Activated naive CD4-positive, alpha-beta T cell treated with Interleukin-2 at 50 U/mL for 16 hours (primary cell): ENCODE data around the gene CD1D.
"Not testable (repeated sequence)": the region's sequence is repeated elsewhere in the genome, so short reads cannot be mapped to it uniquely, and the experiment has no call there.

Experiments
- DNase-seq: peaks from one replicate; pipeline ENCODE4 v3.0.0-alpha.2; 2020

Gene CD1D

DNA sequence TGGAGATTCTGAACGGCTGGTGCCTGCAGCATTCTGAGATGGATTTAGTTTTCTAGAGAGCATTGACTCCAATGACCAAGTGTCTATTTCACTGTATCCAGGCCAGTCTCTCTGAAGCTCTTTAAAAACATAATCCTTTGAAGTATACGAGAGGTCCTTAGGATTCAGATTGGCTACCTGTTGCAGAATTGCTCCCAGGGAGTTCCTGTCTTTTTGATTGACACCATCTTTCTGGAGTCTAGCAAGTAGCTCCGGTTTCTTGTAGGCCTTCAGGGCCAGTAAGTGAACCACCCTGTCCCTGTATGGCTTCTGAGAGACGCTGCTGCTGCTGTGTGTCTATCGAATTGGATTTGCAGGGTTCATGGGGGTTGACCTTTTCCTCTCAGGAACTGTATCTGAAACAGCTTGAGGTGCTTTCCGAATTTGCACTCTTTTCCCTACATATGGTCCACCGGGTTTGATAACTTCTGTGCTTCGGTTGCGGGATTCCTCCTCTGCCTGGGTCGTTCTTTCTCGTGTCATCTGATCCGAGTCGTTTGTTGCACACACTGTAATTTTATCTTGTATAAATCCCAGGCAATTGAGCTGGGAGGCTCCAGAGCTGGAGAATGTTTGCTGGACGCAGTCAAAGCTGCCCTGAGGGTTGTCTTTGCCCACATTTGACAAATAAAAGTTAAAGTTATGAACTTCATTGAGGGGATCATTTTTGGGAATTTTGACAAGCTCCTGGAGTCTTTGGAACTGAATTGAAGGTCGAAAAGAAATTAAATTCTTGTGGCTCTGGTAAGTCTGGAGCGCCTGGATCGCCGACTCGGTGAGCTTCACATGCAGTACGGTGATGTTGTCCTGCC is 3.6 kb upstream of the CD1D start:
- DNase-seq = not testable (repeated sequence)

DNA sequence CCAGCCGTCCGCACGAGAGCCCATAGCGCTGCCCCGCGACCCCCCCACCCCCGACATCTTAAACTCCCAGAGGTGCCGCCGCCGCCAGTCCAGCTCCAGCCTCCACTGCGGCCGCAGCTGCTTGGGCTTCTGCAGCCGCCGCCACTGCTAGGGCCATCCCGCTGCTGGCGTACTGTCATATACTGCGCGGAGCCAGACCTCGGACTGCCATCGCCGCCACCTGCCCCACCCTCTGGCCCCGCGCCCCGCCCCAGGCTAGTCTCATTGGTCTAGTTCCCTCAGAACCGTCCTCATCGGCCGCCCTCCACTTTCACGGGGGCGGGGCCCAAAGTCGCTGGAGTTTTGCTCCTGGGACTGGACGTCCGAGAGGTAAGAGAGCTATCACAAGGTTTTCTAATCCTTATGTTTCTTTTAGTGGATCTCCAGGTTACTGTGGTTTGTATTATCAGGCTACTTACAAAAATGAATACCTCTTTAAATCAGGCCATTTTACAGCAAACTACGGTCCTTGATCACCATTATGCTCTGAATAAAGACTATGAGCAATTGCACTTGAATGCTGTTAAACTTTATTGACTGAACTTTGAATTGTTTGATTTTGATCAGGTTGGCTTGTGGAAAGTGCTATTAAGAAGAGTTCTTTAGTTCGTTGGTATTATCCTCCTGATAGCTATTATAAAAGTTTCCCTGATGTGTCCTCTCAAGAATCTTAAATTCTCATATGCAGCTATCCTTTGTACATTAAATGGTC is 2.8 kb upstream of the CD1D start:
- DNase-seq = peak; percentile 12

DNA sequence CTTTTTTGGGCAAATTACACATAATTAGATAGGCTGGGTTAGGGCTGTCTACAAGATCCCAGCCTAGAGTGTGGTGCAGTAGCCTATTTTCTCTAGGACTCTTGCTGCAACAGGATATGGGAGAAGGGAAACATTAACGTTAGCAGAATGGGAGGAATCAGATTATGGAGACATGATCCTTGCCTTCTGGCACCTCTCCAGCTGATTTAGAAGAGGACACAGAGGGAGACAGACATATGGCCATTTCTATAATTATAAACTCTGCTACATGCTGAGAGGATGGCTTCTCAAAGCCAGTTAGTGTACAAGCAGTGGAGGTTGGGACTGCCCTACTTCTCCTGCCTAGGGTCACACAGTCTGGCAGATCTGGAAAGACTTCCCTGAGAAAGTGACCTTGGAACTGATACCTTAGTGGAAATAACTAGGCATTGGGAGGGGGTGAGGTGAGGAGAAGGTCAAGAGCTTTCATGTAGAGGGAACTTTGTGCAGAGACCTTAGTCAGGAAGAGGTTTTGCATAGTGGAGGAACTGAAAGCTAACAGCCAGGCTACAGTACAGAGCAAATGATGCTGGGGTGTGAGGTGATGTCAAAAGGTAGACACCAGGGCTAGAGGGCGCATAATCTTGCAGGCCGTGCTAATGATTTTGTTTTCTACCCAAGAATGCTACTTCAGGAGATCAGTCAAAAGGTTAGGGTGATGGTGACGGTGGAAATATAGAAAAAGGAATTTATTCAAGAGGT is 1.2 kb upstream of the CD1D start:
- DNase-seq = no peak

DNA sequence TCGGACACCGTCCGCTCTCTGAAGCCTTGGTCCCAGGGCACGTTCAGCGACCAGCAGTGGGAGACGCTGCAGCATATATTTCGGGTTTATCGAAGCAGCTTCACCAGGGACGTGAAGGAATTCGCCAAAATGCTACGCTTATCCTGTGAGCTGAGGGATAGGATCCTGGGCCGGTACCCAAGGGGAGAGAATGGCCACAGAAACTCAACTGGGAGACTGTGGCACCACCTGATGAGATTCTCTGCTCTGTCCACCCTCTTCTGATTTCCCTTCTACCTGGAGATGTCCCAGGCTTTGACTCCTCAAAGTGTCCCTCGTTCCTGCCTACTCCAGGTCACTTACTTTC is 855 bp downstream of the CD1D start:
- DNase-seq = no peak

DNA sequence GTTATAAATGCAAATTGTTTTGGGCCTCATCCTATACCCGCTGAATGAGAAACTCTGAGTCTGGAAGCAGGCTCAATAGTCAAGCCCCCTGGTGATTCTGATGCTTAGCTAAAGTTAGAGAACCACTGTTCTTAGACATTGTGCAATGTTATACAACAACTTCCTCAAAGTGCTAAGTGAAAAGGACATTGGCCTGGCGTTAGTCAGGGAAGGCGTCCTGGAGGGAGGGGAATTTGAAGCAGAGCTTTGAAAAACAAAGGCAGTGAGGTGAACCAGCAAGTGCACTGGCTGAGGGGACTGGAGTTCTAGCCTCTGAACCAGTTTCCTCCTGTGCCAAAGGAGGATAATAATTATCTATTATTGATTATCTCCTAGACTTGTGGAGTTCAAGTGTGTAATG is 5.1 kb downstream of the CD1D start:
- no peak for DNase-seq

DNA sequence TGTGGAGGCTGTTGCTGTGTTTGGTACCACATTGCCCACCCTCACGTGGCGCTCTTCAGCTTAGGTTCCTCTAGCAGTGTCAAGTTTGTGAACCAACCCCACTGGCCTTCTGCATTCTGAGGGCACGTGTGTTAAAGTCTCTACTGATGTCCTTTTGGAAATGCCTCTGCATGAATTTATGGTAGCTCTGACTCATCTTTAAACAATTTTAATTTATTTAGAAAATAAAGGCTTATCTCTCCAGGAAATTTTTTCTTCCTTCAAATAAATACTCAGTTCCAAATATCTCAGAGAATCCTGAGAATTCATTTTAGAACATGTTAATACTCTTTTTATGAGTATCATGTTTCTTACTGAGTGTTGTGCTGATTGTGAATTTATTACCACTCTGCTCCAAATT is 5.5 kb downstream of the CD1D start:
- no peak for DNase-seq

DNA sequence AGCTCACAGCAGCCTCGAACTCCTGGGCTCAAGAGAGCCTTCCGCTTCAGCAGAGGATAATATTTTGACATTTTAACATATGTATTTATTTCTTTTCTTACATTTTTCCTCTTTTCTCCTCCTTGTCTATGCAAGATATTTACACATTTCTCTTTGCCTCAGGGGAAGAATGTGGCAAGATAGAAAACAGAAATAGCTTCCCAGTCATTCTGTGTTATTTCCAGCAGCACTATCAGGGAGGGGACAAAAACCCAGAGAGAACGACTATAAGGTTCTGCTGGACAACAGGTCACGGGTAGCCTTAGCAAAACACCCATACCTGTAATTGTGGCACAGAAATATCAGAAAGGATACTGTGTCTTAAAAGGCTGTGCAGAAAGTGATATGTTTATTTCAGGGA is 7.9 kb downstream of the CD1D start:
- DNase-seq = no peak

DNA sequence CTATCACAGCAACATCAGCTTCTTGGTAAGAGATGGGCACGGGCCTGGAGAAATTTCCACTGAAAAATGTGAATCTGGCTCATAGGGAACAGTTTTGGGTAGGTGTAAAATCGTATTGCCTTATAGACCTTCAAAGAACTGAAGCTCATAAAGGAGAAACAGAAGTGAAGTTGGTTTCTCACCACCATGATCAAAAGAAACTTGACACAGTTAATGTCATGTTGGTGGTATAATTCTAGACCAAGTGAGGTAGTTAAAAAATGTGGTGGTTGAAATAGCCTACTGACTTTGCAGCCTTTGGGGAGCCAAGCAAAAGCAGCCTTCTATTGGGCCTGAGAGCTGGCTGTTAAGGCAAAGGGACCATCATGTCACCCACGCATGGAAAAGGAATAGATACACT is 8.9 kb downstream of the CD1D start:
- no peak for DNase-seq

DNA sequence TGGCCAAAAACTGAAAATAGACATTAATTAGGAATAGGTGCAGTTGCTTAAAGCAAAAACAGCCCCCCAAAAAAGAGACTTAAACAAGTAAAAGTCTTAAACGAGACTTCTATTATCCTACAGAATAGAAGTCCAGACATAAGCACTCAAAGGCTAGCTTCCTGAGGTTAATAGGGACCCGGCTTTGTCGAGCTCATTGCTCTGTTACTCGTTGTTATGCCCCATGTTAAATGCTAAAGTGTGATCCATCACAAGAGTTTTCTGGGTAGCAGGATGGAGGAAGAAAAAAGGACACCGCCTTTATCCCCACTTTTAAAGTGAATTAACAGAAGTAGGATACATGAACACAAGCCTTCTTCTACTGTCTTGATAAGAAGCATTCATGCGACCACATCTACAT is 10.6 kb downstream of the CD1D start:
- no peak for DNase-seq

DNA sequence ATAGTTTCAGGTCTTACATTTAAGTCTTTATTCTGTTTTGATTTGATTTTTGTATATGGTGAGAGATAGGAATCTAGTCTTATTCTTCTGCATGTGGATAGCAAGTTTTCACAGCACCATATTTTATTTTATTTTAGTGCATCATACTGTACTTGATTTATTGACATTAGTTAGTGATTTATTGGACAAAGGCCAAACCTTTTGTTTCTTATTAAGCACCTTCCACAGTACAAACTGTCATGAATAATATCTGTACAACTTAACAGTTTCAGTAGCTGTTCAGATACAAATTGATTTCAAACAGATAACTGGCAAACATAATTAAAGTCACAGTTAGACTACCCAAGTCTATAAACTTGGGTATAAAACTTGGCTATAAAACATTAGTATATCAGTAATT is 15.8 kb downstream of the CD1D start:
- no peak for DNase-seq

DNA sequence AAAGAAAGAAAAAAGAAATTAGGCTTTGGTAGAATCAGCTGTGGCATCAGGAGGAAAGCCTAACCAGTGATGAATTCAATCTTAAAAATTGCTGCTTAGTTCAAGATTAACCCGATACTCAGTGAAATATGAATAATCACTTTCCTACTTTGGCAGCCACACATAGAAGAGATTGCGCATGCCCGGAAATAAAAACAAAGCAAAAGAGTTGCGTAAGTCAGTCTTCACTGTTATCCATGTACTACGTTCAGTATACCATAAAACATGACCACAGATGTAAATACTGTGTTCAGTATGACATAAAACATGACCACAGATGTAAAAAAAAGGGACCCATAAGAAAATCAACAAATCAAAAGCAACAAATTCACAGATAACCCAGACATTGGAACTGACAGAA is 19.2 kb downstream of the CD1D start:
- DNase-seq = no peak

DNA sequence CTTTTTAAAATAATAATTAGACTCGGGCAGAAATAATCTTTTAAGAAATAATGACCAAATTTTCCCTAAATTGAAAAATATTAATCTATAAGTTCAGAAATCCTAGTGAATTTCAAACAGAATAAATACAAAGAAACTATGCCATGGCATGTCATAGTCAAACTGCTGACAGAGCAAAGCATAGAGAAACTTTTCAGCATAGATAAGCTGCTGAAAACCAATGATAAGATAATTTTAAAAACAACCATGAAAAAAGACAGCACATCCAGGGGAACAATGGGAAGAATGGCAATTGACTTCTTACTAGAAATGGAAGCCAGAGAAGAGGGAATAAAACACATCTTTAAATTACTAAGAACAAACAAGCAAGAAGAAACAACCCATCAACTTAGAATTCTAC is 19.8 kb downstream of the CD1D start:
- DNase-seq = no peak

DNA sequence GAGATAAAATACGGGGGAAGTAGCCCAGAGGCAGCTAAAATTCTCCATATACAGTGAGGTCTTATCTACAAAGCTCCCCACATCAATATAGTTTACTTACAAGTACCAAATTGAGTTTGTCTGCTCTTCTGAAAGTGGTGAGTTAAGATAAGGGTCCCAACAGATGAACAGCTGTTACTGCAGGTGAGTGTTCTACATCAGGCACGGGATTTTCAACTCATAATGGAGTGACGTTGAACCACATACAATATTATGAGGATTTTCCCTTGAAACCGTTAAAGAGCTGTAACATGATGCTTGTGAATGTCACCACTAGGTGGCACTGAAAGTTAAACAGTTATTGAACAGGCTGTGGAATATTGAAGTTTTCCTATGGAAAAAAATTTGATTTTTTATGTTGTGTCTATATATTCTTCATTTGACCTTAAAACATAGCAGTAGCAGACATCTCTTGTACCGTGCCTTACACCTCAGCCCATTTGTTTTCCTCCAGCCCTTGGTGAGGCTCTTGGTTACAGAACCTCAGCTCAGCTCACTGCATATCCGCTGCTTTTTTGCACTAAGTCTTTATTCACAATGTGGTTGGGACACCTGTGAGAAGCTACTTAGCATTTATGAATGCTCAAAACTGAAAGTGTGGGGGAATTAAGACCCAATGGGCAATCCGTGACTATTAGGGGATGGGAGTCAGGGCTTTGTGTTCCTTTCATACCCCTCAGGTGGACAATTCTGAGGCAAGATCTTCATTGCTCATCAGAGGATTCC is 23.2 kb downstream of the CD1D start:
- no peak for DNase-seq

DNA sequence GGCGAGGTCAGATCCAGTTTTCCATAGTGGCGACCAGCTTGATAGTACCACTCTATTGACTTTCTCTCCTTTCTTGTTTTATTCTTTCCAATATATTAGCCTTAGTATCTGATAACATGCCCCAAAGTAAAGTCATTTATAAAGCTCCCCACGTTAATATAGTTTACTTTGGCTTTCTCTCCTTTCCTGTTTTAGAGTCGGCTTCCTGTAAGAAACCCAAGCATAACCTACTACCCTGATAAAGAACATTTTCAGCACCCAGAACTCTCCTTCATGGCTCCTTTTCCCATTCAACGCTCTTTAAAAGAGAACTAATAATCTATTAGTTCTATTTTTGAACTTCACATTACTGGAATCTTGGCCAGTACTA is 23.7 kb downstream of the CD1D start:
- DNase-seq = no peak

DNA sequence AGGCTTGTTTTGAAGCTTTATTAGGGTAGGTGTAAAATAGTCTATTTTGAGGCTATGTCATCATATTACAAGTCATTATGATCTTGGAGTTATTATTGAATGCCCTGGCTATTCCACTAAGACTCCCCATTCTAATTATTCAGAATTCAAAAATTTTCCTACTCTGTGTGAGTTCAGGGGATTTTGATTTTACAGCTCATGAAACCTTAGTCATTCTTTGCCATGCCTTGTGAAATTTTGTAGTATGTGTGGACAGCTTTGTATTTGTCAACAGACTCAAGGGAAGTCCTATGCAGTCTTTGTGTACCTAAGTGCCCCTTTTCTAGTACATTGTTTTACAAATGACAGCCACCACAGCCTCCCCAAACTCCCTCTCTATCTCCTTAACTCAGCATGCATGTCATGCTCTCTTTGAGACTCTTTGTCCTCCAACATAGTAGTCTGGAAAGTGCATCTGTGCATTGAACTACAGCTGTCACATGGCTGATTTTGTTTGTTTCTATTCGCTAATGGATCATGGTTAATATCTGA is 28.0 kb downstream of the CD1D start:
- no peak for DNase-seq

DNA sequence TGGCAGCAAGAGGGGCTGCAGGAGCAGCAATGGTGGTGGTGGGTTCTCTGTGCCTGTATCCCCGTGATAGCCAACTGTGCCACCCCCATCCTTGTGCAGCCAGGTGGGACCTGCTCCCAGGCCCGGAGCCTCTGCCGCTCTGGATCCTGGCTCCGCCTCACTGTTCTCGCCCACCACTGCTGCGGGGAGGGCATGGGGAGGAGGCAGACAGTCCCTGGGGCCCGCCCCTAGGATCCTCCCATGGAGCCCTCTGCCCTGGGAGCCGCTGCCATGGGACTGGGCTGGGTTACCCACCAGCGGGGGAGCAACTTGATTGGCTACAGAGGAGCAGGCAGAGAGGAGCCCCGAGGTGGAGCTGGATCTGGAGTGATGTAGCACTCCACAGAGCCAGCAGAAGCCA is 31.6 kb downstream of the CD1D start:
- no peak for DNase-seq

DNA sequence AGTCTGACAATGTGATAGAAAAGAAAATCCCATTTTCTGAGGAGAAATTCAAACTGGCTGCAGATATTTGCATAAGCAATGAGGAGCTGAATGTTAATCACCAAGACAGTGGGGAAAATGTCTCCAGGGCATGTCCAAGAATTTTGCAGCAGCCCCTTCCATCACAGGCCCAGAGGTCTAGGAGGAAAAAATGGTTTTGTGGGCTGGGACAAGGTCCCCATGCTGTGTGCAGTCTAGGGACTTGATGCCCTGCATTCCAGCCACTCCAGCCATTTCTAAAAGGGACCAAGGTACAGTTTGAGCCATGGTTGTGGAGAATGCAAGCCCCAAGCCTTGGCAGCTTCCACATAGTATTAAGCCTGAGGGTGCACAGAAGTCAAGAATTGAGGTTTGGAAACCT is 42.8 kb downstream of the CD1D start:
- DNase-seq = not testable (repeated sequence)

DNA sequence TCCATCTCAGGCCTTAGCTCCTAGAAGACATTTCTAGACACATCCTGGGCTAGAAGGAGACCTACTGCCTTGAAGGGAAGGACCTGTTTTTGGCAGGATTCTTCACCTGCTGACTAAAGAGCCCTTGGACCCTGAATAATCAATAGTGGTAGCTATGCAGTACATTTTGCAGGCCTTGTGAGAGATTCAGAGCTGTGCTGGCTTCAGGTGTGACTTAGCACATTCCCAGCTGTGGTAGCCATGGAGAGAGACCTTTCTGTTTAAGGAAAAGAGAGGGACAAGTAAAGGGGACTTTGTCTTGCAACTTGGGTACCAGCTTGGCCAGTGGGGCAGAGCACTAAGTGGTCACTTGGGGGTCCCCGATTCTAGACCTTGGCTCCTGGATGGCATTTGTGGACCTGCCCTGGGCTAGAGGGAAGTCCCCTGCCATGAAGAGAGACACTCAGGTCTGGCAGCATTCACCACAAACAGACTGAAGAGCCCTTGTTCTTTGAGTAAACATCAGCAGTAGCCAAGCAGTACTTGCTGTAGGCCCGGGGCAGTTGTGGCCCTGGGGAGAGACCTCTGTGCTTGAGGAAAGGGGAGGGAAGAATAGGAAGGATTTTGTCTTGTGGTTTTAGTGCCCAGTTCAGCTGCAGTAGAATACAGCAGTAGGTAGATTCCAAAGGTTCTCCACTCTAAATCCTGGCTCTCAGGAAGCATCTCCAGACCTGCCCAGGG is 47.4 kb downstream of the CD1D start:
- DNase-seq = no peak
